ENCODE data around the gene BMPER. TPM values are rescaled to one million over a fixed set of nuclear protein-coding genes. Genes with fewer than 3 reads are reported as not detected.

Gene BMPER
- total and polyA plus RNA-seq, 2 donors (not counting 1 experiment from before 2014, with no cell fraction given), result 12.2 to 15.9 TPM

DNA sequence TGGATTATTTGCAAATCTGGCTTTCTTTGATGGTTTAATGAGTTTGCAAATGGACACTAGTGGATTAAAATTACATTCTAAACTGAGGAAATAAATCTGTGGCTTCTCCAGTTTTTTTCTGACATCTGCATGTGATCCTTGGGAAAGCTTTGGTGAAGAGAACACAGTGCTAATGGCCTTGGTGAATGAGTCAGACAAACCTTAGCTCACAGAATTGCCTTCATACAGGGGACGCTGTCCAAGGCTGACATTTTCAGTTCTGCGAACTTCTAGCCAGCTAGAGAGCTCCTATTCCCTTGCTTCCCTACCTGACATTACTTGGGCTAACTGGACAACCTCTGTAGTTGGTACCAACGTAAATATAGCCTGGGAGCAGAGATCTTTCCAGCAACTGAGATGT is 21.2 kb downstream of the BMPER start:
- Histone ChIP-seq H3K79me2 (ENCODE audit: control insufficient read depth, insufficient read depth, low read length) (no peaks in the 10 kb centered on the region), H2AFZ (ENCODE audit: low read length) (no peak overlapping the region), H3K4me1 (ENCODE audit: control insufficient read depth, extremely low read depth, insufficient read depth, low read length) (peaks cover 18% of the 10 kb centered on the region), H3K9me3 (ENCODE audit: control insufficient read depth, insufficient read depth, low read depth, low read length) (no peaks in the 10 kb centered on the region), H3K4me3 (replicated peaks in 1 of 4; ENCODE audit: control extremely low read depth in 1 of 4, insufficient read depth in 1 of 4, low read depth in 3 of 4, low read length in 4 of 4) (no peak overlapping the region), H3K27me3 (ENCODE audit: control insufficient read depth, insufficient read depth, low read length) (no peaks in the 10 kb centered on the region), H3K27ac (ENCODE audit: insufficient read depth, low read length) (no peak overlapping the region), H4K20me1 (ENCODE audit: control insufficient read depth, extremely low read depth, insufficient read depth, low read length) (no peaks in the 10 kb centered on the region), H3K9ac (ENCODE audit: insufficient read depth, low read length) (no peak overlapping the region), H3K4me2 (ENCODE audit: extremely low read depth, insufficient read depth, low read length) (no peak overlapping the region), H3K36me3 (ENCODE audit: control insufficient read depth, insufficient read depth, low read length) (no peaks in the 10 kb centered on the region)
- no peak for TF ChIP-seq EZH2 (IDR thresholded peaks at IDR 0.05; ENCODE audit: low read length, missing control alignments)
- TF ChIP-seq, protein P1, sequence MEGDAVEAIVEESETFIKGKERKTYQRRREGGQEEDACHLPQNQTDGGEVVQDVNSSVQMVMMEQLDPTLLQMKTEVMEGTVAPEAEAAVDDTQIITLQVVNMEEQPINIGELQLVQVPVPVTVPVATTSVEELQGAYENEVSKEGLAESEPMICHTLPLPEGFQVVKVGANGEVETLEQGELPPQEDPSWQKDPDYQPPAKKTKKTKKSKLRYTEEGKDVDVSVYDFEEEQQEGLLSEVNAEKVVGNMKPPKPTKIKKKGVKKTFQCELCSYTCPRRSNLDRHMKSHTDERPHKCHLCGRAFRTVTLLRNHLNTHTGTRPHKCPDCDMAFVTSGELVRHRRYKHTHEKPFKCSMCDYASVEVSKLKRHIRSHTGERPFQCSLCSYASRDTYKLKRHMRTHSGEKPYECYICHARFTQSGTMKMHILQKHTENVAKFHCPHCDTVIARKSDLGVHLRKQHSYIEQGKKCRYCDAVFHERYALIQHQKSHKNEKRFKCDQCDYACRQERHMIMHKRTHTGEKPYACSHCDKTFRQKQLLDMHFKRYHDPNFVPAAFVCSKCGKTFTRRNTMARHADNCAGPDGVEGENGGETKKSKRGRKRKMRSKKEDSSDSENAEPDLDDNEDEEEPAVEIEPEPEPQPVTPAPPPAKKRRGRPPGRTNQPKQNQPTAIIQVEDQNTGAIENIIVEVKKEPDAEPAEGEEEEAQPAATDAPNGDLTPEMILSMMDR (conservative IDR thresholded peaks at IDR 0.05 in 1 of 2, IDR thresholded peaks at IDR 0.05 in 1 of 2; ENCODE audit: low read depth in 1 of 2, low read length in 2 of 2), result no peak
- peak; percentile 40 to 60 for DNase-seq (ENCODE audit: low read depth in 2 of 2)

GRCh38 chr7:33928986-33929385 is 23.6 kb downstream of the BMPER start:
- no peaks in the 10 kb centered on the region for H3K27me3 ChIP-seq (ENCODE audit: control insufficient read depth, insufficient read depth, low read length)
- H3K79me2 ChIP-seq (ENCODE audit: control insufficient read depth, insufficient read depth, low read length), result no peaks in the 10 kb centered on the region
- no peaks in the 10 kb centered on the region for H4K20me1 ChIP-seq (ENCODE audit: control insufficient read depth, extremely low read depth, insufficient read depth, low read length)
- H3K4me1 ChIP-seq (ENCODE audit: control insufficient read depth, extremely low read depth, insufficient read depth, low read length), result peaks cover 19% of the 10 kb centered on the region
- H3K4me3 ChIP-seq (replicated peaks in 1 of 4; ENCODE audit: control extremely low read depth in 1 of 4, insufficient read depth in 1 of 4, low read depth in 3 of 4, low read length in 4 of 4), result no peak overlapping the region
- no peaks in the 10 kb centered on the region for H3K9me3 ChIP-seq (ENCODE audit: control insufficient read depth, insufficient read depth, low read depth, low read length)
- no peak overlapping the region for H2AFZ ChIP-seq (ENCODE audit: low read length)
- no peak overlapping the region for H3K4me2 ChIP-seq (ENCODE audit: extremely low read depth, insufficient read depth, low read length)
- H3K9ac ChIP-seq (ENCODE audit: insufficient read depth, low read length), result no peak overlapping the region
- DNase-seq (ENCODE audit: low read depth in 2 of 2), result no peak
- no peak for TF ChIP-seq EZH2 (IDR thresholded peaks at IDR 0.05; ENCODE audit: low read length, missing control alignments)
- TF ChIP-seq, protein P1 (conservative IDR thresholded peaks at IDR 0.05 in 1 of 2, IDR thresholded peaks at IDR 0.05 in 1 of 2; ENCODE audit: low read depth in 1 of 2, low read length in 2 of 2), result no peak
- no peaks in the 10 kb centered on the region for H3K36me3 ChIP-seq (ENCODE audit: control insufficient read depth, insufficient read depth, low read length)
- H3K27ac ChIP-seq (ENCODE audit: insufficient read depth, low read length), result no peak overlapping the region

DNA sequence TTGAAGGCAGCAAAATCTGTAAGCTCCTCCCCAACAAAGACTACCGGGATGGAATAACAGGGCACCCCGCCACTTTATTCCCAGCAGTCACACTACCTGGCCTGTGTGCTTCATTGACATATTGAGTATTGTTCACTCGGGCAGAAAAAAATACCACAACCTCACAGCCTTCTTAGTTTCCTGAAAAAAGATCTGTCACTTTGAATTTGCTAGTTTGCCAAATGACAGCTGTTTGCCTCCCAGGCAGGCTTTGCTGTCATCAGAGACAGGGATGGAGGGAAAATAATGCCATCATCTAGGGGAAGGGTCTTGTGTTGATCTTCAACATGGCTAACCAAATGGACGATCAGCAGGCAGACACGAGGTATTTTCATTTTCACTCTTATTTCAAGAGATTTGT is 26.9 kb downstream of the BMPER start:
- Histone ChIP-seq H4K20me1 (ENCODE audit: control insufficient read depth, extremely low read depth, insufficient read depth, low read length) (no peaks in the 10 kb centered on the region), H3K9ac (ENCODE audit: insufficient read depth, low read length) (no peak overlapping the region), H3K4me2 (ENCODE audit: extremely low read depth, insufficient read depth, low read length) (peak overlapping the region; percentile 36), H3K36me3 (ENCODE audit: control insufficient read depth, insufficient read depth, low read length) (no peaks in the 10 kb centered on the region), H3K9me3 (ENCODE audit: control insufficient read depth, insufficient read depth, low read depth, low read length) (no peaks in the 10 kb centered on the region), H3K27ac (ENCODE audit: insufficient read depth, low read length) (peak overlapping the region; percentile 82), H3K27me3 (ENCODE audit: control insufficient read depth, insufficient read depth, low read length) (no peaks in the 10 kb centered on the region), H3K4me3 (replicated peaks in 1 of 4; ENCODE audit: control extremely low read depth in 1 of 4, insufficient read depth in 1 of 4, low read depth in 3 of 4, low read length in 4 of 4) (peak overlapping the region in 2 of 4 experiments; percentile 0 to 33), H3K79me2 (ENCODE audit: control insufficient read depth, insufficient read depth, low read length) (no peaks in the 10 kb centered on the region), H3K4me1 (ENCODE audit: control insufficient read depth, extremely low read depth, insufficient read depth, low read length) (peaks cover 10% of the 10 kb centered on the region), H2AFZ (ENCODE audit: low read length) (peak overlapping the region; percentile 54)
- no peak for TF ChIP-seq EZH2 (IDR thresholded peaks at IDR 0.05; ENCODE audit: low read length, missing control alignments)
- TF ChIP-seq, protein P1 (conservative IDR thresholded peaks at IDR 0.05 in 1 of 2, IDR thresholded peaks at IDR 0.05 in 1 of 2; ENCODE audit: low read depth in 1 of 2, low read length in 2 of 2), result no peak
- no peak for DNase-seq (ENCODE audit: low read depth in 2 of 2)
